A549 (cell line): Measurements from ENCODE around the gene STRN4. TPM values are rescaled to one million over a fixed set of nuclear protein-coding genes. Genes with fewer than 3 reads are reported as not detected.

ENCODE experiments used
- ATAC-seq, 2 experiments: fragments of 200-7000 bp in 1 of 2; fragments of >200 bp in 1 of 2; cut with Nextera tagmentation in 1 of 2; cut with Tn5 transposase in 1 of 2; 3 replicates each; pipeline versions ENCODE4 v1.8.0 to v1.9.1; 2018 to 2020; ENCODE audit warnings: mild to moderate bottlenecking in 1 of 2, moderate library complexity in 1 of 2
- CTCF ChIA-PET: fragments of 300-600 bp; sonication (Branson Sonifier 250); formaldehyde crosslinking; extraction: SDS; loops from one replicate; lab custom pipeline; 2021; ENCODE audit warnings: antibody characterized with exemption, inconsistent platforms; lab: Yijun Ruan, JAX
- POLR2A ChIA-PET: fragments of 350-600 bp; formaldehyde crosslinking; extraction: SDS; loops from one replicate; lab custom pipeline; 2021; ENCODE audit warnings: antibody characterized with exemption, inconsistent platforms; lab: Yijun Ruan, JAX
- DNase-seq, 2 experiments: peaks; one replicate each; pipeline versions ENCODE4 v3.0.0 to v3.0.0-alpha.2; 2011 to 2016; ENCODE audit warnings: low read depth in 1 of 2, low spot score in 1 of 2
- FAIRE-seq: peaks from 2 replicates; lab custom pipeline; 2011; peaks lifted over from hg19 to GRCh38; lab: Jason Lieb, UNC
- H3K27ac ChIP-seq, 2 experiments: fragments of >200 bp; sonication (Bioruptor Twin); formaldehyde crosslinking; 3 replicates each; pipeline ENCODE4 v1.5.1; 2016 to 2017
- H3K4me1 ChIP-seq: fragments of >200 bp; sonication (Bioruptor Twin); formaldehyde crosslinking; 3 replicates; pipeline ENCODE4 v1.6.1; 2016
- H3K4me2 ChIP-seq: fragments of >200 bp; sonication (Bioruptor Twin); formaldehyde crosslinking; 3 replicates; pipeline ENCODE4 v1.6.1; 2016
- H3K4me3 ChIP-seq: fragments of >200 bp; sonication (Bioruptor Twin); formaldehyde crosslinking; 3 replicates; pipeline ENCODE4 v1.5.1; 2016
- H3K9me3 ChIP-seq: fragments of >200 bp; sonication (Bioruptor Twin); formaldehyde crosslinking; 3 replicates; pipeline ENCODE4 v1.6.1; 2016
- ATOH8 ChIP-seq: fragments of 250-450 bp; sonication (Bioruptor Pico); IDR thresholded peaks from 2 replicates; pipeline ENCODE4 v1.5.0; 2020; ENCODE audit warnings: low read depth, mild to moderate bottlenecking, moderate library complexity
- BCL3 ChIP-seq: fragments of >200 bp; sonication (Bioruptor Twin); formaldehyde crosslinking; IDR thresholded peaks from 3 replicates; pipeline ENCODE4 v1.6.1; 2016
- CEBPB ChIP-seq, 2 experiments: fragments of >200 bp in 1 of 2; sonication (Bioruptor Twin) in 1 of 2; formaldehyde crosslinking in 1 of 2; IDR thresholded peaks; 2 replicates each; pipeline ENCODE4 v1.6.1; 2012 to 2016
- CTCF ChIP-seq: fragments of >200 bp; sonication (Bioruptor Twin); formaldehyde crosslinking; IDR thresholded peaks from 3 replicates; pipeline ENCODE4 v1.5.1; 2016
- FOSL2 ChIP-seq, 2 experiments: fragments of 450-650 bp in 1 of 2; fragments of >200 bp in 1 of 2; sonication (Bioruptor Twin) in 1 of 2; formaldehyde crosslinking; IDR thresholded peaks; 2 replicates each; pipeline versions ENCODE4 v1.5.0 to v1.6.1; 2016 to 2020; ENCODE audit warnings: mild to moderate bottlenecking in 1 of 2, moderate library complexity in 1 of 2
- HDAC2 ChIP-seq: fragments of 200-600 bp; sonication (generic); IDR thresholded peaks from 2 replicates; pipeline ENCODE4 v1.6.1; 2016
- JUN ChIP-seq, 2 experiments: fragments of >200 bp; sonication (Bioruptor Twin); formaldehyde crosslinking; IDR thresholded peaks; 2 replicates in 1 of 2; 3 replicates in 1 of 2; pipeline ENCODE4 v1.6.1; 2016 to 2017
- KDM1A ChIP-seq: fragments of 200-600 bp; sonication (generic); IDR thresholded peaks from 2 replicates; pipeline ENCODE4 v1.6.1; 2016; ENCODE audit warnings: low read depth, mild to moderate bottlenecking
- KDM5A ChIP-seq: fragments of 200-600 bp; sonication (generic); IDR thresholded peaks from 2 replicates; pipeline ENCODE4 v1.6.1; 2016; ENCODE audit warnings: antibody characterized with exemption, mild to moderate bottlenecking
- MAX ChIP-seq: IDR thresholded peaks from 2 replicates; pipeline ENCODE4 v1.6.1; 2012
- MAZ ChIP-seq: fragments of 150-350 bp; IDR thresholded peaks from 2 replicates; pipeline ENCODE4 v1.6.1; 2014; ENCODE audit warnings: antibody characterized with exemption, low read depth, low read length, borderline replicate concordance
- PBX3 ChIP-seq: IDR thresholded peaks from 2 replicates; pipeline ENCODE4 v1.6.1; 2012
- POLR2A ChIP-seq: IDR thresholded peaks from 2 replicates; pipeline ENCODE4 v1.6.1; 2012; ENCODE audit warnings: mild to moderate bottlenecking, low read length
- POLR2AphosphoS2 ChIP-seq: conservative IDR thresholded peaks from 2 replicates; pipeline ENCODE4 v1.6.1; 2012; ENCODE audit warnings: low read length, improper control_type of control experiment, inconsistent platforms
- RAD21 ChIP-seq, 2 experiments: fragments of >200 bp in 1 of 2; sonication (Bioruptor Twin) in 1 of 2; formaldehyde crosslinking in 1 of 2; IDR thresholded peaks in 1 of 2; conservative IDR thresholded peaks in 1 of 2; 2 replicates in 1 of 2; 3 replicates in 1 of 2; pipeline ENCODE4 v1.6.1; 2012 to 2018; ENCODE audit warnings: inconsistent platforms in 1 of 2
- RARB ChIP-seq: fragments of 250-450 bp; sonication (Bioruptor Pico); IDR thresholded peaks from 2 replicates; pipeline ENCODE4 v1.8.0; 2021; ENCODE audit warnings: mild to moderate bottlenecking, moderate library complexity
- RFX5 ChIP-seq: fragments of 450-650 bp; IDR thresholded peaks from 2 replicates; pipeline ENCODE4 v1.7.1; 2014; ENCODE audit warnings: antibody characterized with exemption, mild to moderate bottlenecking, moderate library complexity
- WGBS: methylation state at CpG from one replicate; pipeline ENCODE4 v1.1.6; 2017; ENCODE audit errors: missing lambda C conversion rate; 5-methylcytosine and 5-hydroxymethylcytosine counted together
- polyA plus RNA-seq, 4 experiments: library from polyadenylated mRNA; depleted of rRNA in 3 of 4; stranded (reverse); fragments of >200 nt; fragmentation: RNase III in 1 of 4; extraction: RNeasy Plus Mini Kit Qiagen cat#74134 plus additional on column Dnase treatment in 1 of 4; gene quantifications; 2 replicates in 3 of 4; 3 replicates in 1 of 4; pipeline ENCODE4 v1.2.3, GENCODE V29; 2011 to 2017

Gene STRN4
- polyA plus RNA-seq, 2 of the 4 experiments (the other 2 are of a cell fraction), result 62.8 to 70.0 TPM

GRCh38 chr19:46784262-46785053 lies 38.2 kb upstream of the STRN4 start (continued):
- TF ChIP-seq BCL3 (peak; percentile 84; the same call in 2 of the 3 replicates), JUN (IDR thresholded peaks at IDR 0.05) (peak; percentile 42 to 78; a peak in 2 of 5 replicates), PBX3 (no peak), MAX (peak; percentile 85), RAD21 (conservative IDR thresholded peaks at IDR 0.05 in 1 of 2, IDR thresholded peaks at IDR 0.05 in 1 of 2) (peak; percentile 27 to 33; a peak in 1 of 5 replicates), KDM1A (peak; percentile 77; the same call in 1 of the 2 replicates), MAZ (peak; percentile 29; the same call in 1 of the 2 replicates), POLR2A (peak; percentile 43)

GRCh38 chr19:46783670-46784069 lies 37.4 kb upstream of the STRN4 start:
- Histone ChIP-seq H3K27ac (peak overlapping the region; percentile 96 to 97), H3K4me1 (peaks cover 55% of the 10 kb centered on the region), H3K4me3 (peak overlapping the region; percentile 66), H3K9me3 (no peaks in the 10 kb centered on the region), H3K4me2 (peak overlapping the region; percentile 88)
- FAIRE-seq, result no peak
- CTCF ChIA-PET, result interaction anchor here (0.5 to 13.9 kb wide), 22 partner anchors 10 to 991 kb away, joined by 3 to 159 read pairs (median 8); partner anchors contain the start of gene DMWD
- WGBS, result 65% methylated on average over 2 of the region's 2 CpGs
- ATAC-seq, result no peak
- POLR2A ChIA-PET, result interaction anchor here (1.1 to 2.2 kb wide), 2 partner anchors 31 to 46 kb away, joined by 3 to 11 read pairs; no protein-coding TSS in a partner anchor
- TF ChIP-seq KDM5A (no peak), CEBPB (IDR thresholded peaks at IDR 0.05) (no peak), FOSL2 (IDR thresholded peaks at IDR 0.05) (no peak), FOSL2 (CRISPR knock-in tag; IDR thresholded peaks at IDR 0.05) (no peak), HDAC2 (no peak), CTCF (no peak), RARB (CRISPR knock-in tag) (no peak), ATOH8 (CRISPR knock-in tag) (no peak), RFX5 (no peak), POLR2AphosphoS2 (no peak)
- DNase-seq, result no peak
